MM.1S (cell line): ENCODE data around the gene SLC39A12.

ENCODE experiments used
- DNase-seq: peaks from one replicate; pipeline ENCODE4 v3.0.0-alpha.2; 2015
- H2AFZ ChIP-seq: fragments of 300-600 bp; sonication (generic); 2 replicates; pipeline ENCODE4 v1.6.0; 2016; ENCODE audit warnings: antibody characterized with exemption, low read length
- H3F3A ChIP-seq: fragments of 300-600 bp; sonication (generic); 2 replicates; pipeline ENCODE4 v1.6.1; 2016; ENCODE audit warnings: mild to moderate bottlenecking, antibody characterized with exemption, low read length, moderate library complexity, mixed read lengths; ENCODE audit not compliant: insufficient read depth
- H3K27ac ChIP-seq: fragments of 300-600 bp; sonication (generic); 2 replicates; pipeline ENCODE4 v1.5.1; 2016; ENCODE audit warnings: mild to moderate bottlenecking, low read length
- H3K27me3 ChIP-seq: fragments of 300-600 bp; sonication (generic); replicated peaks from 2 replicates; pipeline ENCODE4 v1.6.0; 2016; ENCODE audit warnings: low read length; ENCODE audit not compliant: insufficient read depth
- H3K36me3 ChIP-seq: fragments of 300-600 bp; sonication (generic); replicated peaks from 2 replicates; pipeline ENCODE4 v1.6.1; 2016; ENCODE audit warnings: mild to moderate bottlenecking, low read length, mixed read lengths; ENCODE audit not compliant: insufficient read depth
- H3K4me1 ChIP-seq: fragments of 300-600 bp; sonication (generic); 2 replicates; pipeline ENCODE4 v1.6.1; 2016; ENCODE audit warnings: low read length, mixed read lengths
- H3K4me2 ChIP-seq: fragments of 300-600 bp; sonication (generic); 2 replicates; pipeline ENCODE4 v1.6.0; 2016; ENCODE audit warnings: low read depth, low read length
- H3K4me3 ChIP-seq: fragments of 300-600 bp; sonication (generic); 2 replicates; pipeline ENCODE4 v1.5.1; 2016; ENCODE audit warnings: low read length, mixed read lengths
- H3K79me2 ChIP-seq: fragments of 300-600 bp; sonication (generic); 2 replicates; pipeline ENCODE4 v1.6.1; 2016; ENCODE audit warnings: mixed run types, low read length, mixed read lengths
- H3K9ac ChIP-seq: fragments of 300-600 bp; sonication (generic); 2 replicates; pipeline ENCODE4 v1.6.1; 2016; ENCODE audit warnings: low read length, mixed read lengths
- H3K9me2 ChIP-seq: fragments of 300-600 bp; sonication (generic); replicated peaks from 2 replicates; pipeline ENCODE4 v1.6.1; 2016; ENCODE audit warnings: mild to moderate bottlenecking, low read length, mixed read lengths; ENCODE audit not compliant: insufficient read depth
- H3K9me3 ChIP-seq: fragments of 300-600 bp; sonication (generic); replicated peaks from 2 replicates; pipeline ENCODE4 v1.6.1; 2016; ENCODE audit warnings: mild to moderate bottlenecking, low read length, mixed read lengths; ENCODE audit not compliant: insufficient read depth
- H4K20me1 ChIP-seq: fragments of 300-600 bp; sonication (generic); 2 replicates; pipeline ENCODE4 v1.6.1; 2016; ENCODE audit warnings: mild to moderate bottlenecking, low read length, moderate library complexity, mixed read lengths; ENCODE audit not compliant: insufficient read depth
- EZH2 ChIP-seq: fragments of 300-600 bp; sonication (generic); optimal IDR thresholded peaks from 2 replicates; pipeline ENCODE3; 2017; ENCODE audit warnings: low read depth, mild to moderate bottlenecking, antibody characterized with exemption, low read length, mixed read lengths
- EZH2phosphoT487 ChIP-seq: fragments of 300-600 bp; sonication (generic); IDR thresholded peaks from 2 replicates; pipeline ENCODE4 v1.6.1; 2018; ENCODE audit warnings: antibody characterized with exemption, low read length
- TF ChIP-seq, protein P1 (sequence below): fragments of 300-600 bp; sonication (generic); IDR thresholded peaks from 2 replicates; pipeline ENCODE4 v1.5.1; 2016; ENCODE audit warnings: antibody characterized with exemption, low read length, mixed read lengths

SLC39A12 gene

DNA sequence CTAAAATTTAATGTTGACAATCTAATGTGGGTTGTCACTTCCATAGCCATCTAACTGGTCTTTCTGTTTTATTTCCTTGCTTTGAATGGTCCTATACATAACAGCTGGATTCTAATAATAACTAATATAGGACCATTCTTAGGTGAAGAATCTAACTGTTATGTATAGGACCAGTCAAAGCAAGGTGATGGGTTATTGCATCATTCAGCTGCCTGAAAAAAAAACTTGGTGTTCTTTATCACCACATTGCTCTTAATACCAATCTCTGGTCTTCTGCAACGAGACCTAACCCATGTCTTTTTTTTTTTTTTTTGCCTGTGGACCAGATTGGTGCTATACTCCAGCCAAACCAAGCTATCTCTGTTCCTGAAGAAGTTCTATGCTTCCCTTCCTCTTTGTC lies 45.7 kb upstream of the SLC39A12 start:
- Histone ChIP-seq H3K36me3 (no peaks in the 10 kb centered on the region), H3K4me1 (no peaks in the 10 kb centered on the region), H3K4me3 (no peak overlapping the region), H2AFZ (no peak overlapping the region), H3K9ac (no peak overlapping the region), H3K27me3 (no peaks in the 10 kb centered on the region), H4K20me1 (no peaks in the 10 kb centered on the region), H3F3A (no peaks in the 10 kb centered on the region), H3K9me3 (no peaks in the 10 kb centered on the region), H3K79me2 (no peaks in the 10 kb centered on the region), H3K9me2 (no peaks in the 10 kb centered on the region), H3K4me2 (no peak overlapping the region), H3K27ac (no peak overlapping the region)
- no peak for DNase-seq
- TF ChIP-seq EZH2 (no peak), EZH2phosphoT487 (no peak)
- TF ChIP-seq, protein P1, sequence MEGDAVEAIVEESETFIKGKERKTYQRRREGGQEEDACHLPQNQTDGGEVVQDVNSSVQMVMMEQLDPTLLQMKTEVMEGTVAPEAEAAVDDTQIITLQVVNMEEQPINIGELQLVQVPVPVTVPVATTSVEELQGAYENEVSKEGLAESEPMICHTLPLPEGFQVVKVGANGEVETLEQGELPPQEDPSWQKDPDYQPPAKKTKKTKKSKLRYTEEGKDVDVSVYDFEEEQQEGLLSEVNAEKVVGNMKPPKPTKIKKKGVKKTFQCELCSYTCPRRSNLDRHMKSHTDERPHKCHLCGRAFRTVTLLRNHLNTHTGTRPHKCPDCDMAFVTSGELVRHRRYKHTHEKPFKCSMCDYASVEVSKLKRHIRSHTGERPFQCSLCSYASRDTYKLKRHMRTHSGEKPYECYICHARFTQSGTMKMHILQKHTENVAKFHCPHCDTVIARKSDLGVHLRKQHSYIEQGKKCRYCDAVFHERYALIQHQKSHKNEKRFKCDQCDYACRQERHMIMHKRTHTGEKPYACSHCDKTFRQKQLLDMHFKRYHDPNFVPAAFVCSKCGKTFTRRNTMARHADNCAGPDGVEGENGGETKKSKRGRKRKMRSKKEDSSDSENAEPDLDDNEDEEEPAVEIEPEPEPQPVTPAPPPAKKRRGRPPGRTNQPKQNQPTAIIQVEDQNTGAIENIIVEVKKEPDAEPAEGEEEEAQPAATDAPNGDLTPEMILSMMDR = no peak

DNA sequence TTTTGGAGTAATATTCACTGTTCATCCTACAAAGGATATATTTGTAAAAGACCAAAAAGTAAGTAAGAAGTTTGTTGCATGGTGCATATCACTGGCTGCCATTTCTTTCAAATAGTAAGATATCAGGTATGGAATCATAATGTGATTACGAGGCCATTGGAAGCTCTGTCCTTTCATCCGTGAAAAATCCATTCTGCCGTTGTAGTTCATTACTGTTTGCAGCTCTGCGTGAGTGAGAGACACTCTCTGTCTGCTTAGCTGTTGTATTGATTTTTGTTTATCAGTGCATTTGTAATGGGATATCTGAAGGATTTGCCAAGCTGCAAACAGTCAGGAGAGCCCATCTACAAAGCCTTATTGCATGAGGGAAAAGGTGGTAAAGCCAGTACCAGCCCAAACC lies 44.1 kb upstream of the SLC39A12 start:
- Histone ChIP-seq H3F3A (no peaks in the 10 kb centered on the region), H3K9ac (no peak overlapping the region), H3K27me3 (no peaks in the 10 kb centered on the region), H3K9me3 (no peaks in the 10 kb centered on the region), H4K20me1 (no peaks in the 10 kb centered on the region), H3K9me2 (no peaks in the 10 kb centered on the region), H3K4me1 (no peaks in the 10 kb centered on the region), H3K4me3 (no peak overlapping the region), H3K27ac (no peak overlapping the region), H3K4me2 (no peak overlapping the region), H2AFZ (no peak overlapping the region), H3K79me2 (no peaks in the 10 kb centered on the region), H3K36me3 (no peaks in the 10 kb centered on the region)
- TF ChIP-seq EZH2phosphoT487 (no peak), EZH2 (no peak)
- TF ChIP-seq, protein P1 = no peak
- no peak for DNase-seq

DNA sequence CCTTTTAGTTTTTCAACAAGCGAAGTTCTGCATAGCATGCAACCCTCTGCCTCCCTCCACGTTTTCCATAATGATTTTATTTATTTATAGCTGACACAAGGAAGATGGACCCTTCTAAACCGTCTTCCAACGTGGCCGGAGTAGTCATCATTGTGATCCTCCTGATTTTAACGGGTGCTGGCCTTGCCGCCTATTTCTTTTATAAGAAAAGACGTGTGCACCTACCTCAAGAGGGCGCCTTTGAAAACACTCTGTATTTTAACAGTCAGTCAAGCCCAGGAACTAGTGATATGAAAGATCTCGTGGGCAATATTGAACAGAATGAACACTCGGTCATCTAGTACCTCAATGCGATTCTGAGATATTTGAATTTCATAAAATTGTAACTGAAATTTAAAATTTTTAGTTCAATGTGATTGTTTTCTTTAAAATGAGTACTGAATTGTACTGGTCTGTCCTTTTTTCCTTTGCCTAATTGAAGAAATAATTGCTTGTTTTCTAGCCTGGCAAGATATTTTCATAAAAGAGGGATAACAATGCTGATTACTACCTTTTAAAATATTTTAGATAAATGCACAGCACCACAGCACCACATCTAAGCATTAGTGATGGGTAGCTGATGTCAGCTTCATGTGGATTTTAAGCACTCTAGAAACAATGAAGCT lies 41.5 kb upstream of the SLC39A12 start:
- no peaks in the 10 kb centered on the region for H3K9me3 ChIP-seq
- H3F3A ChIP-seq = no peaks in the 10 kb centered on the region
- no peak overlapping the region for H3K4me3 ChIP-seq
- no peak overlapping the region; the same call in 1 of the 2 replicates for H3K4me2 ChIP-seq
- no peak overlapping the region for H3K27ac ChIP-seq
- H2AFZ ChIP-seq = 0 out of 2 replicates have a peak overlapping the region, but pooled peaks have one; percentile 1
- no peak overlapping the region for H3K9ac ChIP-seq
- DNase-seq = peak; percentile 59
- no peaks in the 10 kb centered on the region for H3K79me2 ChIP-seq
- TF ChIP-seq, protein P1 = peak; percentile 51
- no peak for TF ChIP-seq EZH2
- no peak for TF ChIP-seq EZH2phosphoT487
- no peaks in the 10 kb centered on the region for H3K36me3 ChIP-seq
- no peaks in the 10 kb centered on the region for H3K27me3 ChIP-seq
- no peaks in the 10 kb centered on the region for H3K9me2 ChIP-seq
- no peaks in the 10 kb centered on the region for H4K20me1 ChIP-seq
- no peaks in the 10 kb centered on the region for H3K4me1 ChIP-seq
